Activated naive CD4-positive, alpha-beta T cell treated with anti-CD3 and anti-CD28 coated beads, Interleukin-2, amount 50 U/mL, for 72 hours (primary cell): ENCODE results near the gene MTIF3. TPM values are rescaled to one million over a fixed set of nuclear protein-coding genes. Genes with fewer than 3 reads are reported as not detected.
A peak's percentile ranks its signal among the peaks of the same experiment; 100 is the strongest.

Source experiments
- ATAC-seq, 2 donors: fragments of 150-1000 bp; cut with Tn5 transposase; 2 replicates each; pipeline ENCODE4 v1.10.0; 2021; ENCODE audit warnings: mild to moderate bottlenecking in 2 of 2, moderate library complexity in 2 of 2
- DNase-seq, 2 donors: peaks; one replicate each; pipeline ENCODE4 v3.0.0; 2021 to 2022; ENCODE audit warnings: low spot score in 2 of 2
- H3K27ac Mint-ChIP-seq, 2 donors: one replicate each; pipeline ENCODE4 v1.8.0; 2022; ENCODE audit warnings: mild to moderate bottlenecking in 2 of 2, mixed read lengths in 2 of 2
- H3K36me3 Mint-ChIP-seq, 2 donors: one replicate each; pipeline ENCODE4 v1.8.0; 2022; ENCODE audit warnings: mixed read lengths in 2 of 2
- H3K9me3 Mint-ChIP-seq, 2 donors: one replicate each; pipeline ENCODE4 v1.8.0; 2022; ENCODE audit warnings: mixed read lengths in 2 of 2
- total RNA-seq, 2 donors: library from RNA; stranded (reverse); gene quantifications; one replicate each; pipeline ENCODE4 v1.2.3, GENCODE V29; 2022

Gene MTIF3
- total RNA-seq, 2 donors from 2014 or later = 34.7 to 49.7 TPM

GRCh38 chr13:27428160-27428559 is 22.2 kb downstream of the MTIF3 start:
- ATAC-seq (no peak), DNase-seq (no peak)
- Mint-ChIP-seq H3K36me3 (peaks cover 47 to 56% of the 10 kb centered on the region in 2 donors), H3K27ac (peak overlapping the region; percentile 94 to 98), H3K9me3 (no peaks in the 10 kb centered on the region)

- ATAC-seq (no peak), DNase-seq (no peak)
- Mint-ChIP-seq H3K27ac (peak overlapping the region; percentile 94 to 98), H3K36me3 (peaks cover 47 to 55% of the 10 kb centered on the region in 2 donors), H3K9me3 (no peaks in the 10 kb centered on the region)
Measured at GRCh38 chr13:27427641-27428040, 22.7 kb downstream of the MTIF3 start.

- peak; percentile 69 to 71 for ATAC-seq
- DNase-seq = peak; percentile 63 to 80
- Mint-ChIP-seq H3K9me3 (no peaks in the 10 kb centered on the region), H3K36me3 (peaks cover 43 to 44% of the 10 kb centered on the region in 2 donors), H3K27ac (peak overlapping the region; percentile 94 to 98)
Measured at GRCh38 chr13:27425918-27426630, 24.3 kb downstream of the MTIF3 start.

- peaks cover 36% of the 10 kb centered on the region in 2 donors for H3K36me3 Mint-ChIP-seq
- no peak for DNase-seq
- peak in 1 of 2 donors; percentile 1 for ATAC-seq
- H3K27ac Mint-ChIP-seq = peak overlapping the region; percentile 94 to 98
- H3K9me3 Mint-ChIP-seq = no peaks in the 10 kb centered on the region
Measured at GRCh38 chr13:27425158-27425917, 25.0 kb downstream of the MTIF3 start.

GRCh38 chr13:27424246-27425157 is 25.9 kb downstream of the MTIF3 start, which contains the start of gene GTF3A:
Gene GTF3A, plus strand, starts transcription at chr13:27424619.
- Mint-ChIP-seq H3K36me3 (peaks cover 34 to 36% of the 10 kb centered on the region in 2 donors), H3K27ac (peak within 1 kb of the TSS; percentile 94 to 98), H3K9me3 (no peaks in the 10 kb centered on the region)
- ATAC-seq = peak; percentile 53 to 59
- DNase-seq = peak; percentile 92 to 93

- DNase-seq = no peak
- no peak for ATAC-seq
- Mint-ChIP-seq H3K36me3 (peaks cover 32 to 33% of the 10 kb centered on the region in 2 donors), H3K9me3 (no peaks in the 10 kb centered on the region), H3K27ac (peak overlapping the region; percentile 85 to 94)
Measured at GRCh38 chr13:27423333-27423732, 27.0 kb downstream of the MTIF3 start.

GRCh38 chr13:27421101-27421871 is 29.1 kb downstream of the MTIF3 start:
- H3K27ac Mint-ChIP-seq = peak overlapping the region; percentile 7 to 50
- H3K9me3 Mint-ChIP-seq = no peaks in the 10 kb centered on the region
- H3K36me3 Mint-ChIP-seq = peaks cover 13 to 14% of the 10 kb centered on the region in 2 donors
- DNase-seq (no peak), ATAC-seq (no peak)

GRCh38 chr13:27419328-27419727 is 31.0 kb downstream of the MTIF3 start:
- ATAC-seq = peak in 1 of 2 donors; percentile 21
- H3K9me3 Mint-ChIP-seq = no peaks in the 10 kb centered on the region
- no peak for DNase-seq
- H3K36me3 Mint-ChIP-seq = no peaks in the 10 kb centered on the region
- peak overlapping the region in 1 of 2 donors; percentile 46 for H3K27ac Mint-ChIP-seq

GRCh38 chr13:27415116-27415515 is 35.2 kb downstream of the MTIF3 start:
- ATAC-seq (no peak), DNase-seq (no peak)
- no peak overlapping the region for H3K27ac Mint-ChIP-seq
- no peaks in the 10 kb centered on the region for H3K9me3 Mint-ChIP-seq
- no peaks in the 10 kb centered on the region for H3K36me3 Mint-ChIP-seq

GRCh38 chr13:27411341-27411740 is 39.0 kb downstream of the MTIF3 start:
- H3K27ac Mint-ChIP-seq = no peak overlapping the region
- H3K36me3 Mint-ChIP-seq = no peaks in the 10 kb centered on the region
- H3K9me3 Mint-ChIP-seq = no peaks in the 10 kb centered on the region
- ATAC-seq (peak in 1 of 2 donors; percentile 30), DNase-seq (no peak)

- no peak for DNase-seq
- H3K9me3 Mint-ChIP-seq = no peaks in the 10 kb centered on the region
- ATAC-seq = no peak
- no peaks in the 10 kb centered on the region for H3K36me3 Mint-ChIP-seq
- no peak overlapping the region for H3K27ac Mint-ChIP-seq
Measured at GRCh38 chr13:27409013-27409412, 41.4 kb downstream of the MTIF3 start.

- DNase-seq = no peak
- Mint-ChIP-seq H3K36me3 (no peaks in the 10 kb centered on the region), H3K27ac (no peak overlapping the region), H3K9me3 (no peaks in the 10 kb centered on the region)
- ATAC-seq = no peak
Measured at GRCh38 chr13:27408074-27408473, 42.3 kb downstream of the MTIF3 start.

- ATAC-seq = peak; percentile 56 to 59
- H3K36me3 Mint-ChIP-seq = no peaks in the 10 kb centered on the region
- no peaks in the 10 kb centered on the region for H3K9me3 Mint-ChIP-seq
- H3K27ac Mint-ChIP-seq = peak overlapping the region in 1 of 2 donors; percentile 57
- DNase-seq = peak in 1 of 2 donors; percentile 14
Measured at GRCh38 chr13:27406178-27406939, 44.0 kb downstream of the MTIF3 start.

- Mint-ChIP-seq H3K36me3 (no peaks in the 10 kb centered on the region), H3K27ac (no peak overlapping the region), H3K9me3 (no peaks in the 10 kb centered on the region)
- DNase-seq (no peak), ATAC-seq (no peak)
Measured at GRCh38 chr13:27405546-27406134, 44.7 kb downstream of the MTIF3 start.

- Mint-ChIP-seq H3K36me3 (no peaks in the 10 kb centered on the region), H3K9me3 (no peaks in the 10 kb centered on the region), H3K27ac (peak overlapping the region in 1 of 2 donors; percentile 58)
- no peak for DNase-seq
- no peak for ATAC-seq
Measured at GRCh38 chr13:27404680-27405079, 45.7 kb downstream of the MTIF3 start.
